Measurements from ENCODE around the gene DPYD. TPM values are rescaled to one million over a fixed set of nuclear protein-coding genes. Genes with fewer than 3 reads are reported as not detected.

The DPYD gene
- 1.1 and 5.1 TPM in 2 replicates for total RNA-seq

DNA sequence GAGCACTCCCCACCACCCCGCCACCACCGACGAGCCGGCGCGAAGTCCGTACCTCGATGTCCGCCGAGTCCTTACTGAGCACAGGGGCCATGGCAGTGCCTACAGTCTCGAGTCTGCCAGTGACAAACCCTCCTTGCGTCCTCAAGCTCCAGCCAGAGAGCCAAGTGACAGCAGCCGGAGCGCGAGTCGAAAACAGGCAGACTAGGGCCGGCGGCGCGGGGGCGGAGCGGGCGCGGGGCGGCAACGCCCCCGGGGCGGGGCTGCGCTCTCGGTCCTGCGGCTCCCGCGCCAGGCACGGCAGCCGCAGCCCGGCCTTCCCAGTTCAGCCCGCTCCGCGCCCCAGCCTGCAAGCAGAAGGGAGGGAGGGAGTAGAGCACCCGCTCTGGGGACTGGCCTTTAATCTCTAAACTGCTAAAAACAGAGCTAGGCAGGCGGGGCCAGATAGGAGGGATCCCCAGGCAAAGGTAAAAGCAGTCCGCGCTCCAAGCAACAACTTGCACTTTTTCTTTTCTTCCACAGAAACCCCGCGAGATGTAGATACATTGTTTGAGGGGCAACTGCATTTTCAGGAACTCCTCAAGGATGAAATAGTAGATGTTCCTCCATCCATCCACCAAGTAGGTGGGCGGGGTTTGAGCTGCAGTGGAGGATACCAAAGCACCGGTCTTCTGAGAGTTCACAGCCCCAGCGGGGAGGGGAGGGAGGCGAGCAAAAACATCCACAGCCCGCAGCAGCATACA lies at the start of gene DPYD:
TSS of gene DPYD (minus strand) at position 203 of the 740 bp plus-strand sequence. CDS start at position 91, 112 bp downstream.

